ENCODE measurements around the gene RAD51B.

DNA sequence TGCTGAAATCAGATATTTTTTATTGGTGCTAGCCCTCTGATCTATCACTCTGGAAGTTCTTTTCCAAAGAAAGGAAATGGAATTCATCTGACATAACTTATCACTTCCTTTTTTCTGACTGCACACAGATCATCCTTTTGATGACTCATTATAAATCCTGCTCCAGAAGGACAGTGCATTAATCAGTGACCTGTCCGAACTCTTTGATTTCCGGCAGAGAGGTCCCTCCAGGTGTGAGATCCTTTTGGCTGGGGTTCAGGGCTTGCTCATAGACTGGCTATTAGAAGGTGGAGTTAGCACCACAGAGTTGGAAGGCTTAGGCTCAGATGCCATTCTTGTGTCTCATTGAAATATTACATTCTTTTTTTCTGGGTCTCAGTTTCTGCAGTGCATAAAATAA lies 645.1 kb downstream of the RAD51B start:
- TF ChIP-seq, protein P1, sequence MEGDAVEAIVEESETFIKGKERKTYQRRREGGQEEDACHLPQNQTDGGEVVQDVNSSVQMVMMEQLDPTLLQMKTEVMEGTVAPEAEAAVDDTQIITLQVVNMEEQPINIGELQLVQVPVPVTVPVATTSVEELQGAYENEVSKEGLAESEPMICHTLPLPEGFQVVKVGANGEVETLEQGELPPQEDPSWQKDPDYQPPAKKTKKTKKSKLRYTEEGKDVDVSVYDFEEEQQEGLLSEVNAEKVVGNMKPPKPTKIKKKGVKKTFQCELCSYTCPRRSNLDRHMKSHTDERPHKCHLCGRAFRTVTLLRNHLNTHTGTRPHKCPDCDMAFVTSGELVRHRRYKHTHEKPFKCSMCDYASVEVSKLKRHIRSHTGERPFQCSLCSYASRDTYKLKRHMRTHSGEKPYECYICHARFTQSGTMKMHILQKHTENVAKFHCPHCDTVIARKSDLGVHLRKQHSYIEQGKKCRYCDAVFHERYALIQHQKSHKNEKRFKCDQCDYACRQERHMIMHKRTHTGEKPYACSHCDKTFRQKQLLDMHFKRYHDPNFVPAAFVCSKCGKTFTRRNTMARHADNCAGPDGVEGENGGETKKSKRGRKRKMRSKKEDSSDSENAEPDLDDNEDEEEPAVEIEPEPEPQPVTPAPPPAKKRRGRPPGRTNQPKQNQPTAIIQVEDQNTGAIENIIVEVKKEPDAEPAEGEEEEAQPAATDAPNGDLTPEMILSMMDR (IDR thresholded peaks at IDR 0.05) = no peak
- TF ChIP-seq POLR2A (IDR thresholded peaks at IDR 0.05) = no peak
